GM18505 (cell line): ENCODE results near the gene ARF3.

Experiments
- ATAC-seq: cut with Tn5 transposase; IDR thresholded peaks from one replicate; pipeline ENCODE4 v1.9.1; 2021; ENCODE audit not compliant: unreplicated experiment
- POLR2A ChIP-seq: IDR thresholded peaks from 4 replicates; pipeline ENCODE4 v1.6.1; 2011; ENCODE audit warnings: borderline replicate concordance; ENCODE audit not compliant: insufficient read depth, insufficient read length; ENCODE audit errors: extremely low read depth

The ARF3 gene

GRCh38 chr12:48966177-48966895 lies 9.0 kb upstream of the ARF3 start:
- ATAC-seq = no peak
- TF ChIP-seq POLR2A = no peak

GRCh38 chr12:48965298-48965838 lies 8.1 kb upstream of the ARF3 start:
- no peak for TF ChIP-seq POLR2A
- no peak for ATAC-seq

- no peak for TF ChIP-seq POLR2A
- ATAC-seq = no peak
Measured at GRCh38 chr12:48961801-48962200, 4.5 kb upstream of the ARF3 start.

- no peak for TF ChIP-seq POLR2A
- ATAC-seq = no peak
Measured at GRCh38 chr12:48961331-48961730, 4.0 kb upstream of the ARF3 start.

- no peak for ATAC-seq
- no peak for TF ChIP-seq POLR2A
Measured at GRCh38 chr12:48960834-48961233, 3.5 kb upstream of the ARF3 start.

GRCh38 chr12:48958049-48958388 lies 732 bp upstream of the ARF3 start:
- no peak for TF ChIP-seq POLR2A
- ATAC-seq = no peak

GRCh38 chr12:48956279-48957140 lies 777 bp downstream of the ARF3 start:
- no peak for ATAC-seq
- no peak for TF ChIP-seq POLR2A

- no peak for TF ChIP-seq POLR2A
- ATAC-seq = no peak
Measured at GRCh38 chr12:48954841-48955501, 2.3 kb downstream of the ARF3 start.

- ATAC-seq = no peak
- TF ChIP-seq POLR2A = no peak
Measured at GRCh38 chr12:48954061-48954460, 3.2 kb downstream of the ARF3 start.

GRCh38 chr12:48952691-48953090 lies 4.6 kb downstream of the ARF3 start:
- no peak for ATAC-seq
- TF ChIP-seq POLR2A = no peak

- no peak for TF ChIP-seq POLR2A
- no peak for ATAC-seq
Measured at GRCh38 chr12:48947727-48948126, 9.6 kb downstream of the ARF3 start.

- TF ChIP-seq POLR2A = no peak
- ATAC-seq = no peak
Measured at GRCh38 chr12:48946943-48947342, 10.3 kb downstream of the ARF3 start.

GRCh38 chr12:48946205-48946604 lies 11.1 kb downstream of the ARF3 start:
- no peak for ATAC-seq

More at GRCh38 chr12:48946205-48946604, 11.1 kb downstream of the ARF3 start:
- TF ChIP-seq POLR2A = no peak
